ENCODE measurements around the gene AJUBA. TPM values are rescaled to one million over a fixed set of nuclear protein-coding genes. Genes with fewer than 3 reads are reported as not detected.

The AJUBA gene
- total and polyA plus RNA-seq, 2 donors (not counting 1 experiment from before 2014, with no cell fraction given) = 1.6 TPM; not detected in 1

DNA sequence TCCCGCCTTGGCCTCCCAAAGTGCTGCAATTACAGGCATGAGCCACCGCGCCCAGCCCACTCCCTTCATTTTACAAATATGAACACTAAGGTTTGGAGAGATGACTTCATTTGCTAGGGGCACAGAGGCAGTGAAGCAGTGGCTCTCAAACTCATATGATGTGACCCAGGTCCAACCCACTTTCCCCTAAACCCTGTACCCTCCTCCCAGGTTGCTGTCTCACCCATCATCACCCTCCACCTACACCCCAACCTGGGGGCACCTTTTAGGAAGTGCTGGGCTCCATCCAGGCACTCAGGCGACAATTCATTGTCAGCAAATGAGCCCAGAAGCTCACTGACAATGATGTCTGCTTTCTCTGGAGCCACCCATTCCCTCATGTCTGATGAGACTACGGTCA lies 58.6 kb downstream of the AJUBA start:
- no peak overlapping the region for H3K4me3 ChIP-seq (ENCODE audit: control extremely low read depth in 1 of 5, extremely low read depth in 1 of 5, insufficient read depth in 1 of 5, low read depth in 2 of 5, low read length in 4 of 5)
- H3K27me3 ChIP-seq (replicated peaks in 1 of 4; ENCODE audit: control extremely low read depth in 1 of 4, control insufficient read depth in 3 of 4, insufficient read depth in 4 of 4, low read length in 3 of 4) = no peaks in the 10 kb centered on the region
- H3K79me2 ChIP-seq (ENCODE audit: control insufficient read depth, insufficient read depth, low read length) = peaks cover 1% of the 10 kb centered on the region
- ChIA-PET CTCF (no interaction called here), POLR2A (no interaction called here)
- no peaks in the 10 kb centered on the region for H3K27me3 Mint-ChIP-seq
- peaks cover 16 to 20% of the 10 kb centered on the region in 2 donors for H3K4me1 ChIP-seq (ENCODE audit: control insufficient read depth in 2 of 2, insufficient read depth in 2 of 2, low read length in 2 of 2)
- no peak overlapping the region for H3K4me3 Mint-ChIP-seq
- TF ChIP-seq CTCF (IDR thresholded peaks at IDR 0.05) = no peak
- no peak for TF ChIP-seq EZH2 (IDR thresholded peaks at IDR 0.05; ENCODE audit: borderline replicate concordance, insufficient read depth, low read depth, low read length, poor library complexity, severe bottlenecking)
- no peak overlapping the region for H3K9ac ChIP-seq (ENCODE audit: low read length)
- intact Hi-C loops (cut with micrococcal nuclease) = no loop called here
- H3K27ac ChIP-seq (ENCODE audit: low read length in 2 of 2) = no peak overlapping the region
- 95% methylated on average over 4 of the region's 5 CpGs for WGBS (ENCODE audit: insufficient coverage)
- no peaks in the 10 kb centered on the region for H3K9me3 Mint-ChIP-seq (ENCODE audit: insufficient read depth)
- no peak for DNase-seq
- H2AFZ ChIP-seq (ENCODE audit: insufficient read depth, low read depth, low read length, poor library complexity, severe bottlenecking) = no peak overlapping the region
- H3K36me3 ChIP-seq (replicated peaks in 1 of 2; ENCODE audit: control extremely low read depth in 1 of 2, control insufficient read depth in 1 of 2, extremely low read depth in 1 of 2, insufficient read depth in 2 of 2, low read length in 1 of 2) = peaks cover 9 to 39% of the 10 kb centered on the region in 2 experiments
- no peaks in the 10 kb centered on the region for H4K20me1 ChIP-seq (ENCODE audit: control insufficient read depth, insufficient read depth, low read length, poor library complexity, severe bottlenecking)
- H3K9me3 ChIP-seq (ENCODE audit: control extremely low read depth in 1 of 3, control insufficient read depth in 2 of 3, insufficient read depth in 1 of 3, low read length in 2 of 3) = no peaks in the 10 kb centered on the region
- no peak for ATAC-seq (ENCODE audit: low read depth)
- H3K4me1 Mint-ChIP-seq = peaks cover 33% of the 10 kb centered on the region
- H3K27ac Mint-ChIP-seq = no peak overlapping the region
- no peak overlapping the region for H3K4me2 ChIP-seq (replicated peaks; ENCODE audit: low read depth, low read length, poor library complexity, severe bottlenecking)

- intact Hi-C loops (cut with micrococcal nuclease) = no loop called here
- Mint-ChIP-seq H3K4me1 (peaks cover 34% of the 10 kb centered on the region), H3K27me3 (no peaks in the 10 kb centered on the region), H3K27ac (no peak overlapping the region), H3K4me3 (no peak overlapping the region), H3K9me3 (ENCODE audit: insufficient read depth) (no peaks in the 10 kb centered on the region)
- no peaks in the 10 kb centered on the region for H3K27me3 ChIP-seq (replicated peaks in 1 of 4; ENCODE audit: control extremely low read depth in 1 of 4, control insufficient read depth in 3 of 4, insufficient read depth in 4 of 4, low read length in 3 of 4)
- no peak overlapping the region for H3K27ac ChIP-seq (ENCODE audit: low read length in 2 of 2)
- peaks cover 13 to 22% of the 10 kb centered on the region in 2 donors for H3K4me1 ChIP-seq (ENCODE audit: control insufficient read depth in 2 of 2, insufficient read depth in 2 of 2, low read length in 2 of 2)
- no peaks in the 10 kb centered on the region for H4K20me1 ChIP-seq (ENCODE audit: control insufficient read depth, insufficient read depth, low read length, poor library complexity, severe bottlenecking)
- no peak overlapping the region for H3K9ac ChIP-seq (ENCODE audit: low read length)
- H2AFZ ChIP-seq (ENCODE audit: insufficient read depth, low read depth, low read length, poor library complexity, severe bottlenecking) = no peak overlapping the region
- ChIA-PET POLR2A (no interaction called here), CTCF (interaction anchor here (0.8 kb wide), 1 partner anchor 352 kb away, joined by 3 read pairs; no protein-coding TSS in a partner anchor)
- peaks cover 14% of the 10 kb centered on the region for H3K79me2 ChIP-seq (ENCODE audit: control insufficient read depth, insufficient read depth, low read length)
- no peak for TF ChIP-seq CTCF (IDR thresholded peaks at IDR 0.05)
- TF ChIP-seq EZH2 (IDR thresholded peaks at IDR 0.05; ENCODE audit: borderline replicate concordance, insufficient read depth, low read depth, low read length, poor library complexity, severe bottlenecking) = no peak
- WGBS (ENCODE audit: insufficient coverage) = 100% methylated on average over 2 of the region's 2 CpGs
- DNase-seq (no peak), ATAC-seq (ENCODE audit: low read depth) (no peak)
- H3K4me2 ChIP-seq (replicated peaks; ENCODE audit: low read depth, low read length, poor library complexity, severe bottlenecking) = no peak overlapping the region
- H3K9me3 ChIP-seq (ENCODE audit: control extremely low read depth in 1 of 3, control insufficient read depth in 2 of 3, insufficient read depth in 1 of 3, low read length in 2 of 3) = no peaks in the 10 kb centered on the region
- no peak overlapping the region for H3K4me3 ChIP-seq (ENCODE audit: control extremely low read depth in 1 of 5, extremely low read depth in 1 of 5, insufficient read depth in 1 of 5, low read depth in 2 of 5, low read length in 4 of 5)
- peaks cover 9 to 39% of the 10 kb centered on the region in 2 experiments for H3K36me3 ChIP-seq (replicated peaks in 1 of 2; ENCODE audit: control extremely low read depth in 1 of 2, control insufficient read depth in 1 of 2, extremely low read depth in 1 of 2, insufficient read depth in 2 of 2, low read length in 1 of 2)
Observed at GRCh38 chr14:22922294-22922693, 60.1 kb downstream of the AJUBA start.

Other genes with a start within 250 kb of the AJUBA start
- gene OXA1L, start 215.9 kb downstream of the AJUBA start, total RNA-seq = 186 and 201 TPM in 2 replicates
- gene OXA1L, start 215.9 kb downstream of the AJUBA start, polyA plus RNA-seq = 147 and 150 TPM in 2 replicates
- 50.0 and 59.5 TPM in 2 replicates for gene SLC7A7, start 167.1 kb downstream of the AJUBA start, total RNA-seq
- 18.7 and 33.4 TPM in 2 replicates for gene SLC7A7, start 167.1 kb downstream of the AJUBA start, polyA plus RNA-seq
- gene MRPL52, start 152.7 kb downstream of the AJUBA start, total RNA-seq = 91.6 and 93.0 TPM in 2 replicates
- 26.0 and 37.4 TPM in 2 replicates for gene MRPL52, start 152.7 kb downstream of the AJUBA start, polyA plus RNA-seq
- 3.5 and 5.2 TPM in 2 replicates for gene MMP14, start 146.0 kb downstream of the AJUBA start, total RNA-seq
- gene MMP14, start 146.0 kb downstream of the AJUBA start, polyA plus RNA-seq = 1.0 and 2.2 TPM in 2 replicates
- 99.7 and 104 TPM in 2 replicates for gene LRP10, start 110.8 kb downstream of the AJUBA start, total RNA-seq
- gene LRP10, start 110.8 kb downstream of the AJUBA start, polyA plus RNA-seq = 79.2 and 120 TPM in 2 replicates
- 5.5 and 5.6 TPM in 2 replicates for gene REM2, start 99.3 kb downstream of the AJUBA start, total RNA-seq
- 12.9 and 21.7 TPM in 2 replicates for gene REM2, start 99.3 kb downstream of the AJUBA start, polyA plus RNA-seq
- gene RBM23, start 63.4 kb downstream of the AJUBA start, total RNA-seq = 165 and 188 TPM in 2 replicates
- 60.7 and 114 TPM in 2 replicates for gene RBM23, start 63.4 kb downstream of the AJUBA start, polyA plus RNA-seq
- gene PRMT5, start 53.2 kb downstream of the AJUBA start, total RNA-seq = 38.8 and 48.6 TPM in 2 replicates
- 44.0 and 50.4 TPM in 2 replicates for gene PRMT5, start 53.2 kb downstream of the AJUBA start, polyA plus RNA-seq
- 33.1 and 39.3 TPM in 2 replicates for gene HAUS4, start 25.5 kb downstream of the AJUBA start, total RNA-seq
- gene HAUS4, start 25.5 kb downstream of the AJUBA start, polyA plus RNA-seq = 28.4 and 33.6 TPM in 2 replicates
- gene C14orf93, start 27.6 kb upstream of the AJUBA start, total RNA-seq = 17.9 and 19.4 TPM in 2 replicates
- 26.8 and 29.4 TPM in 2 replicates for gene C14orf93, start 27.6 kb upstream of the AJUBA start, polyA plus RNA-seq
- gene PSMB5, start 52.3 kb upstream of the AJUBA start, total RNA-seq = 29.0 and 31.9 TPM in 2 replicates
- 10.7 and 16.5 TPM in 2 replicates for gene PSMB5, start 52.3 kb upstream of the AJUBA start, polyA plus RNA-seq
- not detected in 2 replicates for gene PSMB11, start 59.7 kb upstream of the AJUBA start, total RNA-seq
- gene PSMB11, start 59.7 kb upstream of the AJUBA start, polyA plus RNA-seq = not detected in 2 replicates
- gene CDH24, start 75.0 kb upstream of the AJUBA start, total RNA-seq = 0.96 and 1.2 TPM in 2 replicates
- 1.0 and 2.1 TPM in 2 replicates for gene CDH24, start 75.0 kb upstream of the AJUBA start, polyA plus RNA-seq
- 359 and 364 TPM in 2 replicates for gene ACIN1, start 112.6 kb upstream of the AJUBA start, total RNA-seq
- gene ACIN1, start 112.6 kb upstream of the AJUBA start, polyA plus RNA-seq = 178 and 228 TPM in 2 replicates
- 30.6 and 38.5 TPM in 2 replicates for gene C14orf119, start 113.0 kb upstream of the AJUBA start, total RNA-seq
- gene C14orf119, start 113.0 kb upstream of the AJUBA start, polyA plus RNA-seq = 6.6 and 12.2 TPM in 2 replicates
- gene CIROP, start 122.4 kb upstream of the AJUBA start, total RNA-seq = not detected in 2 replicates
- not detected in 2 replicates for gene CIROP, start 122.4 kb upstream of the AJUBA start, polyA plus RNA-seq
- 0.37 TPM in 1 of 2 replicates, not detected in the other for gene CEBPE, start 136.7 kb upstream of the AJUBA start, total RNA-seq
- 0.26 and 0.45 TPM in 2 replicates for gene CEBPE, start 136.7 kb upstream of the AJUBA start, polyA plus RNA-seq
- gene SLC7A8, start 201.1 kb upstream of the AJUBA start, total RNA-seq = 0.85 and 1.1 TPM in 2 replicates
- 0.19 and 0.25 TPM in 2 replicates for gene SLC7A8, start 201.1 kb upstream of the AJUBA start, polyA plus RNA-seq

Data from B cell (primary cell).